Upper lobe of right lung (tissue), 1 donor: ENCODE measurements around the gene CCDC175. TPM values are rescaled to one million over a fixed set of nuclear protein-coding genes. Genes with fewer than 3 reads are reported as not detected.

Experiments used
- ATAC-seq: fragments of 200-7000 bp; cut with Tn5 transposase; one replicate; pipeline ENCODE4 v1.9.1; 2020; ENCODE audit warnings: mild to moderate bottlenecking, moderate library complexity
- DNase-seq: peaks from one replicate; pipeline ENCODE4 v3.0.0-alpha.2; 2020
- H3K27ac ChIP-seq: fragments of 200-600 bp; one replicate; pipeline ENCODE4 v1.8.0; 2022
- H3K27me3 ChIP-seq: fragments of 200-600 bp; one replicate; pipeline ENCODE4 v1.8.0; 2022; ENCODE audit warnings: mild to moderate bottlenecking
- H3K36me3 ChIP-seq: fragments of 200-600 bp; one replicate; pipeline ENCODE4 v1.8.0; 2022
- H3K4me1 ChIP-seq: fragments of 200-600 bp; one replicate; pipeline ENCODE4 v1.8.0; 2022
- H3K4me3 ChIP-seq: fragments of 200-600 bp; one replicate; pipeline ENCODE4 v1.8.0; 2022; ENCODE audit warnings: mild to moderate bottlenecking
- H3K9me3 ChIP-seq: fragments of 200-600 bp; one replicate; pipeline ENCODE4 v1.8.0; 2022
- CTCF ChIP-seq: fragments of 200-600 bp; IDR thresholded peaks from one replicate; pipeline ENCODE4 v1.8.0; 2022; ENCODE audit warnings: antibody characterized with exemption
- intact Hi-C: fragments of 100-400 bp; cut with DNase I; formaldehyde crosslinking; loops from one replicate; pipeline ENCODE4 v1.11.0; 2022
- total RNA-seq: library from RNA; stranded (reverse); fragmentation: NEBNext Ultra II Directional; extraction: Animal tissue kit (Norgen Biotek cat#: 25700); gene quantifications from one replicate; pipeline ENCODE4 v1.2.1, GENCODE V29; 2021
- donor health status: DM: no; HTN: yes; CAD: no; lungs with severe emphysema.

CCDC175 gene
- total RNA-seq, 1 donor from 2014 or later: not detected

GRCh38 chr14:59465316-59466135 lies 111.1 kb downstream of the CCDC175 start, which contains the start of gene GPR135:
Gene GPR135 (minus strand): TSS chr14:59465380. CDS start chr14:59465226, 154 bp downstream.
- Histone ChIP-seq H3K4me1 (peaks cover 7% of the 10 kb centered on the region), H3K9me3 (no peaks in the 10 kb centered on the region), H3K36me3 (no peaks in the 10 kb centered on the region), H3K27ac (peak within 1 kb of the TSS; percentile 37), H3K27me3 (no peaks in the 10 kb centered on the region), H3K4me3 (peak within 1 kb of the TSS; percentile 65)
- ATAC-seq (peak; percentile 60), DNase-seq (peak; percentile 77)
- no peak for TF ChIP-seq CTCF
- intact Hi-C loops: no loop called here

DNA sequence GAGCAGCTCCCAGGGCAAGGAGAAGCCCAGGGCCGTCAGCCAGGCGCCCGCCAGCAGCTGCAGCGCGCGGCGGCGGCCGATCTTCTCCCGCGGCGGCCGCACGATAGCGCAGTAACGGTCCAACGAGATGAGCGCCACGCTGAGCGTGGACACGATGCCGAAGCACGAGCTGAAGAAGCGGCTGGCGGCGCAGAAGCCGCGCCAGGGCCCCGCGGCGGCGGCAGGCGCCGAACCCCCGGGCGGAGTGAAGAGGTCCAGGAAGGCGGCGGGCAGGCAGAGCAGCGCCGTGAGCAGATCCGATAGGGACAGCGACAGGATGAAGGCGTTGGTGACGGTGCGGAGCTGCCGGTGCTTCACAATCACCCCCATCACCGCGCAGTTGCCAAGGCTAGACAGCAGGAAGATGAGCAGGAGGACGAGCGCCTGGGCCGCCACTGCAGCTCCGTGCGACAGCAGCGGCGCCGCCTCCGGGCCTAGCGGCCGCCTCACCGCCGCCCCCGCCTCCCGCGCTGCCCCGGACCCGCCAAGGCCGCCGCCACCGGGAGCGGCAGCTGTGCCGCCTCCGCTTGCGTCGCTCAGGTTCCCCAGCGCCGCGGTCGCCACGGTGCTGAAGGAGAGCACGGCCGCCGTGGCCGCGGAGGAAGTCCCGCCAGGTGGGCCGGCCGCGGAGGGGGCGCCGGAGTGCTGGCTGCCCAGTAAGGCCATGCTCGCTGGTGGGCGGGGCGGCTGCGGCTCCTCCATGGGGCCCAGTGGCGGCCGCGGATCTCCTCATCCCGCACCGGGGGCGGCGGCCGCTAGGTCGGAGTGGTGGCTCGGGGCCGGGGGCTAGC lies 111.9 kb downstream of the CCDC175 start:
- intact Hi-C loops: no loop called here
- DNase-seq: peak; percentile 83
- peak overlapping the region; percentile 37 for H3K27ac ChIP-seq
- peaks cover 7% of the 10 kb centered on the region for H3K4me1 ChIP-seq
- peak overlapping the region; percentile 65 for H3K4me3 ChIP-seq
- TF ChIP-seq CTCF: no peak
- no peaks in the 10 kb centered on the region for H3K27me3 ChIP-seq
- no peaks in the 10 kb centered on the region for H3K36me3 ChIP-seq
- no peaks in the 10 kb centered on the region for H3K9me3 ChIP-seq
- ATAC-seq: peak; percentile 89

GRCh38 chr14:59463787-59464485 lies 112.7 kb downstream of the CCDC175 start:
- ATAC-seq: no peak
- Histone ChIP-seq H3K36me3 (no peaks in the 10 kb centered on the region), H3K27ac (peak overlapping the region; percentile 37), H3K9me3 (no peaks in the 10 kb centered on the region), H3K27me3 (no peaks in the 10 kb centered on the region), H3K4me3 (peak overlapping the region; percentile 65), H3K4me1 (peaks cover 7% of the 10 kb centered on the region)
- TF ChIP-seq CTCF: no peak
- DNase-seq: peak; percentile 68
- intact Hi-C loops: no loop called here

DNA sequence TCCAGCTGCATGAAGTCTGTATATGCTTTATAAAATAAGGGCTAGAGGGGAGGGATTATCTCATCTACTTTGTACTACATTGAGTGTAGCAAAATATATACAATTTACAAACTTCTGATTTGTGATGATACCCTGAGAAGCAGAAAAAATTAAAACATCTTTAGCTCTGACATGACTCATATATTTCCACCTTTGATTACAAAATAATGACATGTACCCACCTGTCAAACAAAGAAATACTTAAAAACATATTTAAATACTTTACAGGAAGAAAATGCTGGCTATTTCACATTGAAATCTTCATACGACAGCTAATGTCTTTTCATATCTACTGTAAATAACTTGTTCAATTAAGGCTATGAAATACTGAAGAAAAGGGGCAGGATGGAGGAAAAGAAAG lies 114.7 kb downstream of the CCDC175 start:
- no peak for ATAC-seq

More for the DNA sequence above, 114.7 kb downstream of the CCDC175 start:
- Histone ChIP-seq H3K27ac (no peak overlapping the region), H3K9me3 (no peaks in the 10 kb centered on the region), H3K36me3 (no peaks in the 10 kb centered on the region), H3K4me3 (no peak overlapping the region), H3K27me3 (no peaks in the 10 kb centered on the region), H3K4me1 (peaks cover 7% of the 10 kb centered on the region)
- no peak for DNase-seq
- intact Hi-C loops: no loop called here
- TF ChIP-seq CTCF: no peak
